ENCODE results near the gene DHRS1.

DHRS1 gene

DNA sequence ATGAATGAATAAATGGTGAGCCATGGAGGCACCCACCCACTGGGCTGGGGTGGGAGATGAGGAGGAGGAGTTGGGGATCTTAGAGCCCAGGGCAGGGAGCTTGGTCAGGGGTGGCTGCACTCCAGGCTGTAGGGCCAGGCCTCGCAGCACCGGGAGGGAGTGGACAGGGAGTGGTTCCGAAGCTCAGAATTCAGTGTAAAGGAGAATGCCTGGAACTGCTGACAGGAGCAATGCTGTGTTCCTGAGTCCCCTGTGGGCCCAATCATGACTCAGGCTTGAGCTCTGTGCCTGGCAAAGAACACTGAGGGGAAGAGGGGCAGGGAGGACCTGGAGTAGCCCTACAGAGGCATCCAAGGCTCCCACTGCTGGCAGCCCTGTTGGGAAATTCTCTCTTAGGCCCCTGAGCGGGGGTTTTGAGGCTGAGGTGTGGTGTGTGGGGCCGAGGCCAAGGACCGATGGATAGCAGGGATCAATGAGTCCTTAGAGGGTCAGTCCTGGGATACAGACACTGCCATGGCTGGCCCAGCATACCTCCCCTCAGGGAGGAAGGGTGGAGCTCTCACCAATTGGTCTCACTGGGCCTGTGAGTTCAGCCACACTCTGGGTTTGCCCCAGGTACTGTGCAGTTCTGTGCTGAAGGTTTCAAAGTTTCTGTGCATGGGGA is 18.7 kb downstream of the DHRS1 start:
- DNase-seq, result no peak

DNA sequence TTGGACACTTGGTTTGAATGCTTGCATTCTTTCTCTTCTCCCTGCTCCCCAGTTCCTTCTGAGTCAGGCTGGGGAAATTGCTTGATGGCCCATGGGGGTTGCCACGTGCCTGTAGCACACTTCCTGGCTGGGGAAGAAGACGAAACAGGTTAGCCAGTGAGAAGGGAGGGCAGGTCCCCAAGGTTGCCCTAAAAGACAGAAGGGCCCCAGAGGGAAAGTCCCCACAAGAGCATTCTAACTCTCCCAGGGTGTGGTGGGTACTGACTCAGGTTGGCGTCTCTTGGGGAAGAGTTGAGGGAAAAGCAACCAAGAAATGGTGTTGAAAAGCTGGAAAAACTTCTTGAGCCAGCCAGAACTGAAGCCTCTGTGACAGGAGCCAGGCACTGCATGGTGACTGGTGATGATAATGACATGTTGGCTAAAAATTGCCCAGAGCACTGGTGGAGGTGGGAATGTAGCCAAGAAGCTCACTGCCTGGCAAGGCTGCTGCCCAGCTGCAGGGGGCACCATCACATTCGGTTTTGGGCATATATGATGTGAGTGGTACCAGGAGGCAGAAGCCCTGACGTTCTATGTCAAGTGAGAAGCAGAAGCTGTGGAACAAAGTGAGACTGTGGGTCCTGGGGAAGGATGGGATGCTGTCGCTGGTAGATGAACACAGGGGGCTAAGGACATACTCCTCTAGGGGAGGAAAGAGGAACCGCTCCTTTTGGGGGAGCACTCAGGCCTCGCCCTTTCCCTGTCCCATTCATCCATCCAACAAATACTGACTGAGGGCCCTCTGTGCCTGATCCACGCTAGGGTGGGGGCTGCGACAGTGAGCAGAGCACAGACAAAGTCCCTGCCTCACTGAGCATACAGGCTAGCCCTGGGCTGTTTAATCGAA is 20.0 kb downstream of the DHRS1 start:
- no peak for DNase-seq

DNA sequence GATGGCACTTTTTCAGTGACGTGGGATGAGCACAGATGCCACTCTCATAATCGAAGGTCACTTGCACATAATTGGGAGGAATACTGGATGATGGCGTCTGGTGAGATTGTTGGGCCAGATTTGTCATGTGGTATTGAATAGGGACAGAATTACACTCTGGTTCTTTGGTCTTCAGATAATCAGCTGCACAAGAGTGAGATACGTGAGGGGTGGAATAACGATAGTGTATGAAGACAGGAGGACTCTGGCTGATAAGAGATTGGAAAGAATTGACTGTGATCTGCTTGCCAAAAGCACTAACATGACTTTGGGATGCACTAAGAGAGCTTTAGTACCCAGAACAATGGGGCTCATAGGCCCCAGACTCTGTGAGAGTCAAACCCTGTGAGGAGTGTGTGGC is 21.2 kb downstream of the DHRS1 start:
- no peak for DNase-seq

DNA sequence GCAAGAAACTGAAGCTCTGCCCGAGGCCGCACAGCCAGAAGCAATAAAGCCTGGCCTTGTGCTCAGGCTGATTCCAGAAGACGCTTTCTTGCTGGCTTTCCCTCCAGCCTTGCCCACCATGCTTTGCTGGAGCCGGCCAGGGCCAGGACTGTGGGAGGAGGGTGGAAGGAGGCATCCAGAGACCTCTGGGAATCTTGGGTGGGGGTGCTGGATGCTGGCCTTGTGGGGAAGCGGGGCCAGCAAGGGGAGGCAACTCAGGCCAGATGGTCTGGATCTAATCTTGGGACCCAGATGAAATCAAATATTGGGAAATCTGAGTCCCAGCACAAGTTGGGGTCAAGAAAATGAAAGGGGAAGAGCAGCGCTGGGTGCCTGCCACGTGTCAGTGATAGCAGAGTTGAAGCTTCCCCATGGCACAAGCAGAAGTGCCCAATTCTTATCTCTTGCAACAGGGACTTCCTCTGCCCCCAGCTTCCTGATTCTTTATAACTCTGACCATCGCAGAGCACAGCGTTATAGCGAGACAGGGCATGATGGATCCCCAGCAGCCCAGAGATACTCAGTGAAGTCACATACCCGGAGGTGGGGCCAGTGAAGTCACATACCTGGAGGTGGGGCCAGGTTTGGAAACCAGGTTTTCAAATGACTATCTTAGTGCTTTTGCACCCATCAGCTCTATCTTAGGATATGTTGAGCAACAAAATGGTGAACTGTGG is 21.8 kb downstream of the DHRS1 start:
- DNase-seq, result no peak

- no peak for DNase-seq
Observed at GRCh38 chr14:24277071-24277470, 22.5 kb downstream of the DHRS1 start.

- no peak for DNase-seq
Observed at GRCh38 chr14:24274101-24274543, 25.5 kb downstream of the DHRS1 start.

- DNase-seq, result no peak
Observed at GRCh38 chr14:24273422-24273998, 26.1 kb downstream of the DHRS1 start.

DNA sequence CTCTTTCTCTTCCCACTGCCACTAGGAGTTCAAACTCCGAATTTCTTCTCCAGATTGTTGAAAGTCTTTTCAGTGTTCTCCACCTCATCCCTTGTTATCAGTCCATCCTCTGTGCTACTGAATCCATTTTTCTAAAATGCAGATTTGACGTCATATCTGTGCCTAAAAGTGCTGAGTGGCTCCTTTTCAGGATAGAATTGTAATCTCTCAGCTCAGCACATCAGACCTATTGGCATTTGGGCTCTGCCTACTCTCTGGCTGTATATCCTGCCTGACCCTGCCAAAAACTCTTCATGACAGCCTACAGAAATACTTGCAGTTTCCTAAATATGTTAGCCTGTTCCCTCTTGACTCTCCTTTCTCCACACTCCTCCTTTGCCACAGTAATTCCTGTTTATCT is 27.1 kb downstream of the DHRS1 start:
- DNase-seq, result no peak

- DNase-seq, result no peak
Observed at GRCh38 chr14:24271834-24272263, 27.7 kb downstream of the DHRS1 start.

- DNase-seq, result peak; percentile 95
Observed at GRCh38 chr14:24271134-24271833, 28.3 kb downstream of the DHRS1 start, which contains the start of gene RABGGTA. RABGGTA (minus strand) TSS chr14:24271597; CDS start chr14:24271115, 482 bp downstream.

- no peak for DNase-seq
Observed at GRCh38 chr14:24270537-24271133, 28.9 kb downstream of the DHRS1 start.

- no peak for DNase-seq
Observed at GRCh38 chr14:24269910-24270536, 29.6 kb downstream of the DHRS1 start.

DNA sequence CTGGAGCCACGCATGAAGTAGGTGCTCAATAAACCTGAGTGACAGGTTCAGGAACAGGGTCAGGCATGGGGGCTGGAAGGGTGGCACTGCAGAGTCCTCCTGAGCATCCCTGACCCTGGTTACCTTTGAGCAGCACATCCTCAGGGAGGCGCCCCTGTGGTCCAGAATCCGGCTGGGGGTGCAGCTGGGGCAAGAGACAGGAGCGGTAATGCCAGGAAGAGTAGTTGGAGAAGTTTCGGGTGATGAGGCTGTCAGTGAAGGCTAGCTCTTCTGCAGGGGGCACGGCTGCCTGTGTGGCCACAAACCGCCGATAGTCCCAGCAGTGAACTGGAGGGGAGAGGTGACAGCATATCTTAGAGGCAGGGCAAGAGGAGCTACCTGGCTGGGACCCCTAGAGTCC is 30.2 kb downstream of the DHRS1 start:
- no peak for DNase-seq

GRCh38 chr14:24268225-24268624 is 31.4 kb downstream of the DHRS1 start:
- no peak for DNase-seq

GRCh38 chr14:24267516-24267915 is 32.1 kb downstream of the DHRS1 start:
- DNase-seq, result no peak

GRCh38 chr14:24266344-24267244 is 33.0 kb downstream of the DHRS1 start:
- no peak for DNase-seq

DNA sequence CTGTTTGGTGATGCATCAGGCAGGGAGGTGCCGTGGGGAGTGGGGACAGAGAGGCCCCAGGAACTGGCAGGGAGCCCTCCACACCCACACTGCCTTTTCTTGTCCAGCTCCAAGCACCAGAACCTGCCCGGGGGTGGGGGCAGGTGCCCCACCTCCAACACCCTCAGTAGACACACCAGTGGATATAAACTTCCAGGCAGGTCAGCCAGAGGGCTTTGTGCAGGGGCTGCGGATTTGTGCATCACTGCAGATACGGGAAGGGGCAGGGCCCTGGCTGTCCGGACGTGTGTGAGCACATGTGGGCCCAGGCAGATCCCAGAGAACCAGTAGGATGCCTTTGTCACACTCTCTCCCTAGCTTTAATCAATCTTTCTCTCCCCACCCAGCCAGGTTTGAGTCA is 35.3 kb downstream of the DHRS1 start:
- no peak for DNase-seq

- no peak for DNase-seq
Observed at GRCh38 chr14:24263848-24264247, 35.7 kb downstream of the DHRS1 start.

DNA sequence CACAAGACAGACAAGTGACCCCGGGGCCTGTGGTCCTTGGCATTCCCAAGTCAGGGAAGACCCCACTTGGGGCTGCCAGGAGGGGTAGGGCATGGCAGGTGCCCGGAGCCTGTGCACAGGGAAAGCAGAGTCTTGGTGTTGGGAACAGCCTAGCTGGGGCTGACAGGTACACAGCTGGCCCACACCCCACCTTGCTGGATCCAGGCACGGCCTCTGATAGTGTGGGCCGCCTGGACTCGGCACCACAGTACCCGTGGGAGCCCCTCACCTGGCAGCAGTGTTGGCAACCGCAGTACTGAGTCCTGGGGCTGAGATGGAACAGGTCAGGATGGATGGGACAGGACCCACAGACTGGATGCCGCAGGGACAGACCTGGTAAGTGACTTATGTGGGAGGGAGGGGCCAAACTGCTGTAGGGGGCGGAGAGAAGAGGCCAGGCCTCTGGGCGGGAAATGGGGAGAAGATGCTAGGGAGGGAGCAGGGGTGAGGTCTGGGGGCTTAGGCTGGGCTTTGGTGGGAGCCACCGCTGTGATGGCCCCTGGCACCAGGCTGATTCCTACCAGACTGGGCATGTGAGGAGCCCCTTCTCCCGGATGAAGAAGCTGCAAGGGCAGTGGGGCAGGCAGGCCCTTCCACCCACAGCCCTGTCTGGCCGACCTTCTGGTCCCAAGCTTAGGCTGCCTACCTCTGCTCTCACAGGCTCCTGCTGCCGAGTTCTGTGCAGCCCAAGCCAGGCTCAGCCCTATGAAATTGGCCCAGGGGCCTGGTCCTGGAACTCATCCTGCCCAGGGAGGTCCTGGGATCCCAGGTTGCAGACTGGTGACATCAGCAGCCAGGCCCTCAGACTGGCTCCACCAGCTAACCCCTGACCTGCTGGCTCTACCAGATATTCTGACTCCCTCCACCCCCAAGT is 36.5 kb downstream of the DHRS1 start, which contains the start of gene TGM1:
Gene TGM1 (minus strand): TSS at position 357 of the 913 bp plus-strand sequence. CDS start 825 bp downstream, outside the sequence.
- DNase-seq, result no peak

Measured in NCI-H2227 treated with DMSO at 0.1 percent for 48 hours (cell line).